ENCODE results near the gene OR2T5. TPM values are rescaled to one million over a fixed set of nuclear protein-coding genes. Genes with fewer than 3 reads are reported as not detected.
"Not testable (repeated sequence)": the region's sequence is repeated elsewhere in the genome, so short reads cannot be mapped to it uniquely, and the experiment has no call there.

The OR2T5 gene
- total and polyA plus RNA-seq, 7 donors, result not detected

- DNase-seq; ATAC-seq; H3K27me3 ChIP-seq (ENCODE audit: insufficient read depth in 3 of 3, low read length in 2 of 3); H3K36me3 ChIP-seq (ENCODE audit: insufficient read depth in 1 of 2, low read depth in 1 of 2); H3K27ac ChIP-seq; H3K9me3 ChIP-seq; H3K4me3 ChIP-seq; intact Hi-C loops (cut with DNase I); H3K4me1 ChIP-seq: not testable (repeated sequence)
- no CpG with 5 or more reads among the region's 2 CpGs for WGBS, 3 donors
Observed at GRCh38 chr1:248507773-248508172, 19.4 kb downstream of the OR2T5 start, which contains the start of gene OR2G6. TSS of gene OR2G6 (plus strand) at chr1:248508073. CDS start at chr1:248521647, 13,574 bp downstream.

GRCh38 chr1:248510217-248510616 is 21.8 kb downstream of the OR2T5 start:
- intact Hi-C loops (cut with DNase I); DNase-seq; H3K27me3 ChIP-seq (ENCODE audit: insufficient read depth in 3 of 3, low read length in 2 of 3); H3K4me3 ChIP-seq; H3K9me3 ChIP-seq; H3K4me1 ChIP-seq; H3K36me3 ChIP-seq (ENCODE audit: insufficient read depth in 1 of 2, low read depth in 1 of 2); ATAC-seq; H3K27ac ChIP-seq: not testable (repeated sequence)

- ATAC-seq, result no peak
- Histone ChIP-seq H3K27me3 (ENCODE audit: insufficient read depth in 3 of 3, low read length in 2 of 3) (no peaks in the 10 kb centered on the region), H3K4me3 (no peak overlapping the region), H3K9me3 (no peaks in the 10 kb centered on the region), H3K4me1 (no peaks in the 10 kb centered on the region), H3K27ac (no peak overlapping the region), H3K36me3 (ENCODE audit: insufficient read depth in 1 of 2, low read depth in 1 of 2) (no peaks in the 10 kb centered on the region)
- TF ChIP-seq CTCF (IDR thresholded peaks at IDR 0.05), result no peak
- peak in 1 of 2 donors; percentile 25 for DNase-seq
- intact Hi-C loops (cut with DNase I), result no loop called here
- WGBS, 3 donors, result 82 to 88% (median 83%) methylated on average over 12 of the region's 12 CpGs
Observed at GRCh38 chr1:248521856-248522255, 33.5 kb downstream of the OR2T5 start.

- intact Hi-C loops (cut with DNase I); DNase-seq; H3K9me3 ChIP-seq; H3K27ac ChIP-seq; ATAC-seq; H3K36me3 ChIP-seq (ENCODE audit: insufficient read depth in 1 of 2, low read depth in 1 of 2); H3K27me3 ChIP-seq (ENCODE audit: insufficient read depth in 3 of 3, low read length in 2 of 3); H3K4me3 ChIP-seq; H3K4me1 ChIP-seq: not testable (repeated sequence)
Observed at GRCh38 chr1:248537449-248537848, 49.1 kb downstream of the OR2T5 start.

Other genes with a start within 250 kb of the OR2T5 start
- gene OR2T33, start 210.6 kb upstream of the OR2T5 start, total RNA-seq, result not detected
- gene OR2T33, start 210.6 kb upstream of the OR2T5 start, polyA plus RNA-seq, result not detected
- gene OR2T12, start 185.2 kb upstream of the OR2T5 start, total RNA-seq, result not detected
- not detected for gene OR2T12, start 185.2 kb upstream of the OR2T5 start, polyA plus RNA-seq
- gene OR2M7, start 164.0 kb upstream of the OR2T5 start, total RNA-seq, result not detected
- gene OR2M7, start 164.0 kb upstream of the OR2T5 start, polyA plus RNA-seq, result not detected
- not detected for gene OR14C36, start 139.8 kb upstream of the OR2T5 start, total RNA-seq
- gene OR14C36, start 139.8 kb upstream of the OR2T5 start, polyA plus RNA-seq, result not detected
- gene OR2T4, start 126.9 kb upstream of the OR2T5 start, total RNA-seq, result not detected
- not detected for gene OR2T4, start 126.9 kb upstream of the OR2T5 start, polyA plus RNA-seq
- gene OR2T6, start 112.8 kb upstream of the OR2T5 start, total RNA-seq, result not detected
- not detected for gene OR2T6, start 112.8 kb upstream of the OR2T5 start, polyA plus RNA-seq
- gene OR2T1, start 85.5 kb upstream of the OR2T5 start, total RNA-seq, result not detected
- not detected for gene OR2T1, start 85.5 kb upstream of the OR2T5 start, polyA plus RNA-seq
- not detected for gene OR2T2, start 43.0 kb upstream of the OR2T5 start, total RNA-seq
- not detected for gene OR2T2, start 43.0 kb upstream of the OR2T5 start, polyA plus RNA-seq
- not detected for gene OR2T3, start 15.2 kb upstream of the OR2T5 start, total RNA-seq
- not detected for gene OR2T3, start 15.2 kb upstream of the OR2T5 start, polyA plus RNA-seq
- gene OR2G6, start 19.5 kb downstream of the OR2T5 start, total RNA-seq, result not detected
- not detected for gene OR2G6, start 19.5 kb downstream of the OR2T5 start, polyA plus RNA-seq
- not detected for gene OR2T29, start 74.2 kb downstream of the OR2T5 start, total RNA-seq
- gene OR2T29, start 74.2 kb downstream of the OR2T5 start, polyA plus RNA-seq, result not detected
- not detected for gene OR2T34, start 86.2 kb downstream of the OR2T5 start, total RNA-seq
- gene OR2T34, start 86.2 kb downstream of the OR2T5 start, polyA plus RNA-seq, result not detected
- not detected for gene OR2T10, start 109.1 kb downstream of the OR2T5 start, total RNA-seq
- not detected for gene OR2T10, start 109.1 kb downstream of the OR2T5 start, polyA plus RNA-seq
- gene OR2T11, start 146.5 kb downstream of the OR2T5 start, total RNA-seq, result not detected
- not detected for gene OR2T11, start 146.5 kb downstream of the OR2T5 start, polyA plus RNA-seq
- gene OR2T35, start 156.7 kb downstream of the OR2T5 start, total RNA-seq, result not detected
- gene OR2T35, start 156.7 kb downstream of the OR2T5 start, polyA plus RNA-seq, result not detected
- not detected for gene OR2T27, start 166.9 kb downstream of the OR2T5 start, total RNA-seq
- not detected for gene OR2T27, start 166.9 kb downstream of the OR2T5 start, polyA plus RNA-seq
- gene OR14I1, start 214.2 kb downstream of the OR2T5 start, total RNA-seq, result not detected
- gene OR14I1, start 214.2 kb downstream of the OR2T5 start, polyA plus RNA-seq, result not detected